ENCODE results near the gene RNF224.

RNF224 gene

GRCh38 chr9:137273611-137274320, 46.5 kb downstream of the RNF224 start:
- no peak for DNase-seq (ENCODE audit: low read depth)

- DNase-seq (ENCODE audit: low read depth), result no peak
These were observed 47.9 kb downstream of the RNF224 start for GRCh38 chr9:137275203-137275587.

- DNase-seq (ENCODE audit: low read depth), result no peak
These were observed 48.5 kb downstream of the RNF224 start for GRCh38 chr9:137275588-137276472.

- no peak for DNase-seq (ENCODE audit: low read depth)
These were observed 49.4 kb downstream of the RNF224 start for GRCh38 chr9:137276473-137277328.

- no peak for DNase-seq (ENCODE audit: low read depth)
These were observed 50.2 kb downstream of the RNF224 start, which contains the start of gene TOR4A for GRCh38 chr9:137277329-137278041. Gene TOR4A, plus strand, starts transcription at chr9:137277726. Its CDS starts 964 bp downstream, at chr9:137278690.

- no peak for DNase-seq (ENCODE audit: low read depth)
These were observed 50.9 kb downstream of the RNF224 start for GRCh38 chr9:137278061-137278701.
